Stimulated activated CD4-positive, alpha-beta T cell treated with anti-CD3 and anti-CD28 coated beads, Interleukin-2, amount 100 ng/mL, for 4 hours (primary cell): ENCODE data around the gene CHI3L1.

ENCODE experiments used
- DNase-seq: peaks from one replicate; pipeline ENCODE4 v3.0.0-alpha.2; 2020; ENCODE audit warnings: low read depth

The CHI3L1 gene

DNA sequence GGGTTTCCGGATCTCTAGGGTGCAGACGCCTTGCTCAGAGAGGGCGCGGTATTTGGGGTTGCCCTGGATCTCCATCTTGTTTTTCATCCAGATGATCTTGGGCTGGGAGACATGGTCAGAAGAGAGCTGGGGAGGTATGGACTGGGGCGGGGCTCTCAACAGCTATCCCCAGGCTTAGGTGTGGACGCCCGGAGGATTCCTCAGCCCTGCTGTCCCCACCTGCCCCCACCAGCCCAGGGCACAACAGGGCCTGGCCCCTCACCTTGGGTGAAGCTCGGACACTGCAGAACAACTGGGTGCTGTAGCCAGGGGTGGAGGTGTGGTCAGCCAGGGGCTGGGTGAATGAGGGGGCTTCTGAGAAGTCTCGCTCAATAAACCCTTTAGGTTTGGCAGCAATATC, 17.5 kb downstream of the CHI3L1 start:
- no peak for DNase-seq

DNA sequence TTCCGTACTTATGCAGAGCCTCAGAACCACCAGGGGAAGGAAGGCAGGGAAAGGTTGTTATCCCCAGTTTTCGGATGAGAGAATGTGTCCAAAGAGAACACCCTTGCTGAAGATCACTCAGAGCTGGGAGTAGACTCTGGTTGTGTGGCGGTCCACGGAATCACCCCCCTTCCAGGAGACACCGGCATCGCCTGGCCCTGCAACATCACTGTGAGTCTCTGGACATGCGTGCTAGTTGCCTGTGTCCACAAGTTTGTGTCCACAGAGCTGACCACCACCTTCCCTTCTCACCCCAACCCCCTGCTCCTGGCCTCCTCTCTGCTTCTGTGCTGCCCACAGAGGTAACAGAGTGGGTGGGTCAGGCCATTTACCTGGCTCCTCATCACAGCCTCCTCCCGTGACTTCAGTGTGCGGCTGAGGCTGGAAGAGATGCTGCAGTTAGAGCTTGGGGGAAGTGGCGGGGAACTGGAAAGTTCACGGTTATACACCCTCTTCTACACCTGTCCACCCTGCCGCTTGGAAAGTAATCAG, 18.2 kb downstream of the CHI3L1 start:
- DNase-seq, result no peak

DNA sequence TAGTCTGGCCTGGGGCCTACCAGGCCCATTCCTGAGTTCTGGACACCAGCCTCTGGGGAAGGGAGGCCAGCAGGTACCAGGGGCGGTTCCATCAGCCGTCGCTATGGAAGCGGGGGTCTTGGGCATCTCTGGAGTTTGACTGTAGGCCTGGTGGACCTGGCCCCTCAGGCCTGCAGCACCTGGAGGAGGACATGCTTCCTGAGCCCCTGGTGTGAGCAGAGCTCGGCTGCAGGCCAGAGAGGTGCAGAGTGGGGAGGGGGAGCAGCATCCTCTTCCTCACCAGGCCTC, 18.6 kb downstream of the CHI3L1 start:
- no peak for DNase-seq

DNA sequence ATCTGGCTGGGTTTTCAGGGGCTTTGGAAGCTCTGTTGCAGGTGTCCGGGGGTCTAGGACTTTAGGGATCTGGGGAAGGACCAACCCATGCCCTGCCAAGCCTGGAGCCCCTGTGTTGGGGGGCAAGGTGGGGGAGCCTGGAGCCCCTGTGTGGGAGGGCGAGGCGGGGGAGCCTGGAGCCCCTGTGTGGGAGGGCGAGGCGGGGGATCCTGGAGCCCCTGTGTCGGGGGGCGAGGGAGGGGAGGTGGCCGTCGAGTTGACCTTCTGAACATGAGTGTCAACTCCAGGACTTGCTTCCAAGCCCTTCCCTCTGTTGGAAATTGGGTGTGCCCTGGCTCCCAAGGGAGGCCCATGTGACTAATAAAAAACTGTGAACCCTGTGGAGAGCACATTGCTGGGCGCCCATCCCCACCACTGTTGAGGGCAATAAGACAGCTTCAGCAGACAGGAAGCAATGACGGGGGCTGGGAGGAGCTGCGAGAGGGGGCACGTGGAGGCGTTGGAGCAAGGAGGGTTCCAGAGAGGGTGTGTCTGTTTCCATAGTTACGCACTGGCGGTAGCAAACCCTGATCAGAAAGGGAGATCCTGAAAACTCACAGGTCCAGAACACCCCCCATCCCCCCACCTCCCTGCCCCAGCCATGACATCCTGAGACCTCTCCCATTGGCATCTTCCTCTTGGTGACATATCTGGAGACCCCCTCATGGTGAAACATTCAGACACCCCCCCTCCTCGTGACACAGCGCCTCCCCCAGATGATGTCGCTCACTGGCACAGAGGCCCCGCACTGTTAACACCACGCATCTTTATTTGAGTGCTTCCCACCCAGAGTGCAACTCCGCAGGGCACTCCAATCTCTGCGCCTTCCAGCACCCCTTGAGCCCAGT, 19.2 kb downstream of the CHI3L1 start:
- no peak for DNase-seq

DNA sequence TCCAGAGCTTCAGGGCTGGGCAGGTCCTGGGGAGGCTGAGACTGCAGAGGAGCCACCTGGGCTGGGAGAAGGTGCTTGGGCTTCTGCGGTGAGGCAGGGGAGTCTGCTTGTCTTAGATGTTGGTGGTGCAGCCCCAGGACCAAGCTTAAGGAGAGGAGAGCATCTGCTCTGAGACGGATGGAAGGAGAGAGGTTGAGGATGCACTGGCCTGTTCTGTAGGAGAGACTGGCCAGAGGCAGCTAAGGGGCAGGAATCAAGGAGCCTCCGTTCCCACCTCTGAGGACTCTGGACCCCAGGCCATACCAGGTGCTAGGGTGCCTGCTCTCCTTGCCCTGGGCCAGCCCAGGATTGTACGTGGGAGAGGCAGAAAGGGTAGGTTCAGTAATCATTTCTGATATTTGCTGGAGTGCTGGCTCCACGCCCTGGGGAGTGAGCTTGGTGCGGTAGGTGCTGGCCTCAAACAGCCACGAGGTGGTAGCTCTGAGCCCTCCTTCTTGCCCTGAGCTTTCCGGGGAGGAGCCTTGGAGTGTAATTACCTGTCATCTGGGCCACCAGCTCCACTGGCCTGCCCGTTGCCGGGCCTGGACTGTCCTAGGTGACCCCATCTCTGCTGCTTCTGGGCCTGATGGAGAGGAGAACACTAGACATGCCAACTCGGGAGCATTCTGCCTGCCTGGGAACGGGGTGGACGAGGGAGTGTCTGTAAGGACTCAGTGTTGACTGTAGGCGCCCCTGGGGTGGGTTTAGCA, 20.1 kb downstream of the CHI3L1 start:
- no peak for DNase-seq

DNA sequence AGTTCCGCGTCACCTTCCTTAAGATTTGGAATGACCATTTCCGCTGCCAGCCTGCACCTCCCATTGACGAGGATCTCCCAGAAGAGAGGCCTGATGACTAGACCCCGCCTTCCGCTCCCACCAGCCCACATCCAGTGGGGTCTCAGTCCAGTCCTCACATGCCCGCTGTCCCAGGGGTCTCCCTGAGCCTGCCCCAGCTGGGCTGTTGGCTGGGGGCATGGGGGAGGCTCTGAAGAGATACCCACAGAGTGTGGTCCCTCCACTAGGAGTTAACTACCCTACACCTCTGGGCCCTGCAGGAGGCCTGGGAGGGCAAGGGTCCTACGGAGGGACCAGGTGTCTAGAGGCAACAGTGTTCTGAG, 20.7 kb downstream of the CHI3L1 start:
- no peak for DNase-seq

DNA sequence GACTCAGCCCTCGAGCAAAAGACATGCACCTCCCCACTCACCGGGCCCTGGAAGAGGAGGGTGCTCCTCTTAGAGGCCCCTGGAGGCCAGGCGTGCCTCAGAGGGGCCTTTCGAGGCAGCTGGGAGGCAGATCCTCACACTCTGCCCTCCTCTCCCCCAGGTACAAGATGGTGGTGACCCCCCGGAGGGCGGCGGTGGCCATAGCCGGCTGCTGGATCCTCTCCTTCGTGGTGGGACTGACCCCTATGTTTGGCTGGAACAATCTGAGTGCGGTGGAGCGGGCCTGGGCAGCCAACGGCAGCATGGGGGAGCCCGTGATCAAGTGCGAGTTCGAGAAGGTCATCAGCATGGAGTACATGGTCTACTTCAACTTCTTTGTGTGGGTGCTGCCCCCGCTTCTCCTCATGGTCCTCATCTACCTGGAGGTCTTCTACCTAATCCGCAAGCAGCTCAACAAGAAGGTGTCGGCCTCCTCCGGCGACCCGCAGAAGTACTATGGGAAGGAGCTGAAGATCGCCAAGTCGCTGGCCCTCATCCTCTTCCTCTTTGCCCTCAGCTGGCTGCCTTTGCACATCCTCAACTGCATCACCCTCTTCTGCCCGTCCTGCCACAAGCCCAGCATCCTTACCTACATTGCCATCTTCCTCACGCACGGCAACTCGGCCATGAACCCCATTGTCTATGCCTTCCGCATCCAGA, 21.3 kb downstream of the CHI3L1 start:
- no peak for DNase-seq

DNA sequence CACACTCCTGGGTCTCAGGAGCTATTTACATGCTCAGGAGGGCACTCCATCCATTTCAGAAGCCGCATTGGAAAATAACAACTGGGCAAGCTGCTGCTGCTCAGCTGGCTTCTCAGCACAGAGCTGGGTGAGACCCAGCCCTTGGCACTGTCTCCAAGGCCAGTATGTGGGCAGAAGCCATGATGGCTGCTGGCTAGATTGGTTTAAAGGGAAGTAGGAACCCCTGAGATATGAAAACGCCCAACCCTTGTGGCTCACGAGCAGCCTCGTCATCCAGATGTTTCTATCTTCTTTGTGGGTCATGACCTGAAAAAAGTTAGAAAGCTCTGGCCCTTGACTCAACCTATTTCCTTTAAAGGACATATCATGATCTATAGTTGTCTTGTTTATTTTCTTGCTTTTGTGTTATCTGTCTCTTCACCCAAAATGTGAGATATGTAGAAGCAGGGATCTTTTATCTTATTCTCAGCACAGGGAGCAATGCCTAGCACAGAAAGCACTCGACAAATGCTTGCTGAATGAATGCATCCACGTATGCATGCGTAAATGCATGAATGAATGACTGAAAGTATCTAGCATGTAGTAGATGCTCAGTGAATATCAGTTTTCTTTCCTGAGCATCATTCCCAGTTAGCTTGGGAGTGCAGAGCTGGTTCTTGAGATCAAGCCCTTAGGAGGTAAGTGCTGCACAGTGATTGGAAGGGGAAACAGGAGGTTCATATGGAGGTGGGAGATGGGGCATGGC, 22.4 kb downstream of the CHI3L1 start:
- DNase-seq, result no peak

DNA sequence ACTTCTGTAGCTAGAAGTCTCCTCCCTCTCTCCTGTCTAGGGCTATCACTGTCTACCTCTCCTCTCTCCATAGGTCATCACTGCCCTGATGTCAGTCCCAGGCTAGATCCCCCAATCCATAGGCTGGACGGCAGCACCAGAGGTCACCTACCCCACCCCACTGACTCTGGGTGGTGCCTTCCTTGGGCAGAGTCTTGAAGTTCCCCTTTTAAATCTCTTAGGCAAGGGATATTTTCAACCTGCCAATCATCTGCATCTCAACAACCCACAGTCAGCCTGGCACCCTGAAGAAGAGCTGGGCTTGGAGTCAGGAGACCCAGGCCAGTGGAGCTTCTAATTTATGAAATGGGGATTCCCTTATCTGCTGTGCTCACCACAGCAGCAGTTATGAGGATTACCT, 24.1 kb downstream of the CHI3L1 start:
- no peak for DNase-seq

DNA sequence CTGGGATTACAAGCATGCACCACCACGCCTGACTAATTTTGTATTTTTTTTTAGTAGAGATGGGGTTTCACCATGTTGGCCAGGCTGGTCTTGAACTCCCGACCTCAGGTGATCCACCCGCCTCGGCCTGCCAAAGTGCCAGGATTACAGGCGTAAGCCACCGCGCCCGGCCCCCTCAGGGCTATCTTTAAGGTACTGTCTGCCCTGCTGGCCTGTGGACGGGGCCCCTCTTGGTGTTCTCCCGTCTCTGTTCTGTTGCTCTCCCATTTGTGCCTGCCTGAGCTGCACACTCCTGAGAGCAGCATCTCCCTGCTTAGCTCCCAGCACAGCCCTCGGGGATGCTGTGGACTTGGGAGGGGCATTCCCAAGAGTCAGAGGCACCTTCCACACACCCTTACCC, 24.8 kb downstream of the CHI3L1 start:
- no peak for DNase-seq

DNA sequence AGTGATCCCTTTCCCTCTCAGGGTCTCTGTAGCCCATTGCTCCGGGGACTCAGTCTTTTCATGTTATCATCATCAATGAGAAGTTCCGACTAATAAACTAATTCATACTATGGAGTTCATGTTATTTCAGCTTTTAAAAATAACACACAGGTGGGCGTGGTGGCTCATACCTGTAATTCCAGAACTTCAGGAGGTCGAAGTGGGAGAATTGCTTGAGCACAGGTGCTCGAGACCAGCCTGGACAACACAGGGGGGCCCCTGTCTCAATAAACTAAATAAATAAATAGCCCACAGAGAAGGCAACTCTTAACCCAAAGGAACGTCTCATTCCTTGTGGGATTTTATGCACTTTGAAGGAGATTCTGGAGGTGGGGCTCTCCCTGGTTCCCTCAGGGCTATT, 25.3 kb downstream of the CHI3L1 start:
- no peak for DNase-seq

DNA sequence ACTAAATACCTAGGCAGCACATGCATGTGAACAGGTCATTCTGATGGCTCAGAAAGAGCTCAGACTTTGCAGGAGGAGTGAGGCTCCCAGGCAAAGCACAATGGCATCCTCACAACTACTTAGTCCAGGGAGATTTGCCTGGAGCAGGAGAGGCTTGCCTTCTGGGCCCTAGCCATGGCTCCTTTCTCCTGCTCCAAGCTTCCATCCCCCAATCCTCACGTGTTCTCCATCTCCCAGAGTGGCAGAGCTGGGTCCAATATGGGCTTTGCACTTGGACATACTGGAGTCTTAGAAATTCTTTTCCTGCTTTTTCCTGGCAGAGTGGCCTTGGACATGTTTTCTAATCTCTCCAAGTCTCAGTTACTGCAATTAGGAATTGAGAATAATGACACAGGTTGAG, 26.7 kb downstream of the CHI3L1 start:
- no peak for DNase-seq

DNA sequence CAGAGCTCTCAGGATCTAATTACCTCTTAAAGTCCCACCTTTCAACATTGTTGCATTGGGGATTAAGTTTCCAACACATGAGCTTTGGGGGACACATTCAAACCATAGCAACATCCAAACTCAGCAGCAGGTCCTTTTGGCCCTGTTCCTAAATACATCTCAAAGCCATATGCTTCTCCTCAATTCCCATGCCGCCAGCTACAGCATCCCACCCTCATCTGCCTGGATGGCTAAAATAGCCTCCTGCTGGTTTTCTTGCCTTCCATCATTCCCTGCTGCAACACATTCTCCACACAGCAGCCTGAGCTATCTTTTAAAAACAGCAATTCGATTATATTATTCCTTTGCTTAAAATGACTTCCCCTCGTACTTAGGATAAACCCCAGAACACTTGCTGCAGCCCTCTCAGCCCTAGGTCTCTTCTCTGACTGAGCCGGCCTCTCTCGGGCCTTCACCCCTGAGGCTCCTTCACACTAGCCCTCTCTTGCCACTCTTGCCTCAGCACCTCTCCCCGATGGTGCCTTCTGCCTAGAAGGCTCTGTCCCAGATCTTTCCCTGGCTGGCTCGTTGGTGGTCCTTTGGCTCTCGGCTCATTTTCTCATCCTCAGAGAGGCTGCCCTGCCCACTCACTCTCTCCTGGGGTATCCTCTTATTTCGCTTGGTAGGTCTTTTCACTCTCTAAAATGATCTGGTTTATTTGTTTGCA, 27.4 kb downstream of the CHI3L1 start:
- DNase-seq, result no peak

DNA sequence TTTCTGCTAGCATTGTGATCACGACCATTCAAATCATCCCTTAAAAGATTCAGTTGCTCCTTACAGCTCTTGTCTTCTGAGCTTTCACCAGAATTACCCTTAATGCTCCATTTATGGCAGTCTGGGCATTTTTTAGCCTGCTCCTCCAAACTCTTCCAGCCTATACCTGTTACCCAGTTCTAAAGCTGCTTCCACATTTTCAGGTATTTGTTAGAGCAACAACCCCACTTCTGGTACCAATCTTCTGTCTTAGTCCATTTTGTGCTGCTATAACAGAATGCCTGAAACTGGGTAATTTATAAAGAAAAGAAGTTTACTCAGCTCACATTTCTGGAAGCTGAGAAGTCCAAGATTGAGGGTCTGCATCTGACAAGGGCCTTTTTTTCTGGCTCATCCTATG, 28.1 kb downstream of the CHI3L1 start:
- DNase-seq, result no peak

DNA sequence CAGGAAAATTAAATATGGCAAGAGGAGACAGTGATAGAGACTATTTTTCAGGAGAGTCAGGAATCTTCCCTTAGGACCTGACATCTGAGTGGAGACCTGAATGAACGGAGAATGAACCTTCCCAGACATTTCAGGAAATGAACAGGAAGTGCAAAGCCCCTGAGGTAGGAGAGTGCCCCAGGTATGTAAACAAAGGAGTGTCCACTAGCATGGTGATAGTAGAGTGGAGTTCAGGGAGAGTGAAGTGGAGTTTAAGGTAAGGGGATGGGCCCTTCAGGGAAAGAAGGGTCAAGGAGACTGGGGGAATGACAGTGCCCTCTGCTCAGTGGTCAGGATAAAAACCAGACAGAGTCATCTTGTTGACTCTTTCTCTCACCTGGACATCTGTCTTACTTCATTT, 30.2 kb downstream of the CHI3L1 start:
- DNase-seq, result no peak

DNA sequence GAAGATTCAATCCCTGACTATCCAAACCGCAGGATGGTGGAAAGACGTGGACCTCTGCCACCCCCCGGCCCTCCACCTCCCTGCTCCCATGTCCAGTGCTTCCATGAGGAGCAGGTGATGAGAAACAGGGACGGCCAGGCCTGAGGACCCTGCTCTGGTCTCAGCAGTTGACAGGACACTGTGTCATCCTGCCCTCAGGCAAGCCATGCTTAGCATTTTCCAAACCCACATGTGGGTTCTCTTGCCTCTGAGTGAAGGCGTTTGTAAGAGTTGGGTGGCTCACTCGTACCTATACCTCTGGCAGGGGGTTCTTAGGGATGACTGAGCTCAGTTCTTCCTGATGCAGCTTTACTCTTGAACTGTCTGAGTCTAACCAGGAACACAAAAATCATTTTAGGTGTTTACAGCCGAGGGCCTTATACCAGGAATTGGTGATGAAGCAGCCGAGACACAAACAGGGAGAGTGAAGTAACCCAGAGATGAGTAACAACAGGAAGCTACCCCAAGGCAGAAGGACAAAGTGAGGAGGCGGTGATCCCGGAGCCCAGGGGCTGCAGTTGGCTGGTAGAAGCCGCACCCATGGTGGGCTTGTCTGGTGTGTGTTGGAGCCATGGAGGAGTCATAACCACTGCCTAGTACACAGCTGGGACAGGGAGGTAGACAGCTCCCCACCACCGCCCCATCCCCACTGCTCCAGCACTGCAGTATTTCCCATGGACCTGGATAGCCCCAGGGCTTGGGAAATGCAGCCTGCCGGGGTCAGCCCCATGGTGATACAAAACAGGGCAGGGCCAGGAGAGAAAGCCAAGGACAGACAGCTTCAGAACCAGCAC, 32.3 kb downstream of the CHI3L1 start:
- no peak for DNase-seq

DNA sequence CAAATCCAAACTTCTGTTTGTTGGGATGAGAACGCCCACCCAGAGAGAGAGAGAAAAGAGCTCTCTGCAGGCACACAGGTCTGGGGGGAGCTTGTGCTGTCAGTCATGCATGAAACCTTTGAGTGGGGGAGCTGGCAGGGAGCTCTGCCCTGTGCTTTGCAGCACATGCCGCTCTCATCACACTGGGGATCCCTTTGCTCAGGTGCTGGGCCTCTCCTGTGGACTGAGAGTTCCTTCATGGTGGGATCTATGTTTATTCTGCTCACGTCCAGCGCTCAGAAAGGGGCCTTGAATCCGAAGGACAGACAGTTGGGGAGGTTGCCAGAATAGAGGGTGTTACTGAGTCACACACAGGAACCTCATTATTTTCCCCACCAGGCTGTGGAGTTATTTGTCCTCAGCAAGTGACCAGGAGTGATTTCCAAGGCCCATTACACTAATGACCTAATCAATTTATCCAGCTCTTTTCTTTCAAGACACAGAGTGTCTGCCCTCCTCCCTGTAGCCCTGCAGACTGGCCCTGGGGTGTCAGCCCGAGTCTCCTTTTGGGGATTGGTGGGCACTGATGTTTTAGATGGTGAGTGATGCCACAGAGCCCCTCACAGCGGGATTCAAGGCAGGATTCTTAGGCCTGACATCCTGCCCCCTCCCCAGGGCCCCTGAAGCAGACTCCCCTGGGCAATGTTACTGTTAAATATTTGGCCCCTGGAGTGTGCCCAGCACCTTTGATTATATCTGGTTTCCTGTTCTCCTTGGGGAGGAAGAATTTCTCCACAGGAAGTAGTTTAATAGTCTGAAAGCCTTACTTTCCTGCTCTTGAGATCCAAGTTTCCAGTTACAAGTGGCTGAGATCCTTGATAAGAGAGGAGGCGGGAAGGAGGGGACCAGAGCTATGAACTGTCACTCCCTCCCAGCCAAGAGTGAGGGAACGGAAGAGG, 33.2 kb downstream of the CHI3L1 start:
- DNase-seq, result no peak

DNA sequence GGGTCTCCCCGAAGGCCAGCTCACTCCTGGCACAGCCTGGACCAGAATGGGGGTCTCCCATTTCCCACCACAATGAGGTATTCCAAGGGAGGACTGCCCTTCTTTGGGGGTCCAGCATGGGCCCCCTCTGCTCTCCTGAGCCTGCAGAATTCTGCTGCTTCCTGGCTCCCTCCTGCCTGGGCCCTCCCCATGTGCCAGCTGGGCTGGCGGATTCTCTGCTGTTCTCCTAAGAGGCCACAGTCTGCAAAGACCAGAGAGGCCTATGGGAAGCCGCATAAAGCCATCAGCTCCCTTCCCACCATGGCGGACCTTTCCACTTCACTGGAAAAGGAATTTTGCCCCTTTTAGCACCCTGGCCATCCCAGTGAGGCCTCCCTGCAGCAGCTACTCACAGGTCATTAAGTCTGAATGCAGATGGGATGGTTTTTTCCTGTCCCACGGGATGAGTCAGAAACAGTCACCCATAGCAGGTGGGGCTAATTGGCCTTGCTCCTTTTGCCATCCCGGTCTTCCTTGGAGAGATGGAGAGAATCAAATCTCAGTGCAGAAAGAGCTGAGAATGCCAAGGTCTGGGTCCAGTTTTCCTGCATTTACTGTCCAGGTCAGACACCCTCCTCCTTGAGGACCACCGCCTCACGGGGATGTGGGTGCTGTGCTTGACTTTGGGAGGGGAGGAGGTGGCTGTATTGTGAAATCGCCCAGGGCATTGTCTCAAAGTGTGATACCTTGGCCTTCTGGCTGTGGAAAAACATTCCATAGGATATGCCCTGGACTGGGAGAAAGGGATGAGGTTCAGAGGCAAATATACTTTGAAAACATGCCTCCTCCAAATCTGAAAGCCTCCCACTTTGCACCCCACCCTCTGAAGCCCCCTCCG, 34.1 kb downstream of the CHI3L1 start:
- DNase-seq, result no peak
